GM12892 (cell line): ENCODE data around the gene ACTR1A.

ENCODE experiments used
- POLR2A ChIP-seq: IDR thresholded peaks from 2 replicates; pipeline ENCODE4 v1.6.1; 2011; ENCODE audit warnings: low read depth, low read length, control low read depth
- POLR2AphosphoS5 ChIP-seq: IDR thresholded peaks from 2 replicates; pipeline ENCODE4 v1.6.1; 2011; ENCODE audit warnings: low read depth, low read length, control low read depth
- TAF1 ChIP-seq: IDR thresholded peaks from 2 replicates; pipeline ENCODE4 v1.6.1; 2011; ENCODE audit warnings: low read depth, mild to moderate bottlenecking, control low read depth, low read length, borderline replicate concordance

DNA sequence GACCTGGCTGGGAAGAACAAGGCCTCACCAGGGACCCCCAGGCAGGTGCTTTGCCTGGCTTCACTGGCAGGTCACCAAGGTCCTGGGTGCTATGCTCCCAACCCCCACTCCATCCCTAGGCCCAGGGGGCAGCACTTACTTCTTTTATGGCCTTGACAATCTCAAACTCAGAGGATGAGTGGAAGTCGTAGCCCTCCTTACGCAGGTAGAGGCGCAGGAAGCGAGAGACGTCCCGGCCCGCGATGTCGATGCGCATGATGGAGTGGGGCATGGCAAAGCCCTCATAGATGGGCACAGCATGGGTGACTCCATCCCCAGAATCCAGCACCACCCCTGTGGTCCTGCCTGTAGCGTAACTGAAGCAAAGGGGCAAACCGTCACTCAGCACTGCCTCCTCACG, 18.5 kb downstream of the ACTR1A start:
- TF ChIP-seq POLR2AphosphoS5, result no peak
- TF ChIP-seq POLR2A, result no peak
- TF ChIP-seq TAF1, result no peak
